Tibial nerve (tissue), 4 donors: ENCODE data around the gene PARP4.

Source experiments
- CTCF ChIP-seq, 5 experiments: fragments of 200-600 bp in 3 of 5; fragments of 450-650 bp in 2 of 5; sonication (generic) in 3 of 5; IDR thresholded peaks; one replicate each; pipeline ENCODE4 v1.5.1; 2016 to 2019; ENCODE audit warnings: antibody characterized with exemption in 5 of 5, mild to moderate bottlenecking in 3 of 5, moderate library complexity in 2 of 5
- EP300 ChIP-seq, 2 donors: sonication (generic); formaldehyde crosslinking; IDR thresholded peaks; one replicate each; pipeline ENCODE4 v1.6.1; 2017; ENCODE audit warnings: antibody characterized with exemption in 2 of 2, mild to moderate bottlenecking in 1 of 2
- POLR2A ChIP-seq, 2 donors: fragments of 450-650 bp; IDR thresholded peaks; one replicate each; pipeline ENCODE4 v1.6.1; 2017; ENCODE audit warnings: antibody characterized with exemption in 2 of 2, mild to moderate bottlenecking in 2 of 2, moderate library complexity in 2 of 2

- no peak for TF ChIP-seq EP300 (IDR thresholded peaks at IDR 0.05)
- no peak for TF ChIP-seq CTCF (IDR thresholded peaks at IDR 0.05)
- no peak for TF ChIP-seq POLR2A (IDR thresholded peaks at IDR 0.05)
These were observed 106.1 kb downstream of the PARP4 start for GRCh38 chr13:24406524-24406923.
